NAMALWA (cell line): ENCODE measurements around the gene CLEC3B.

Experiments used
- DNase-seq: peaks from one replicate; pipeline ENCODE4 v3.0.0-alpha.2; 2015; ENCODE audit warnings: low spot score

CLEC3B gene

GRCh38 chr3:45003859-45004258 lies 22.2 kb upstream of the CLEC3B start:
- no peak for DNase-seq

DNA sequence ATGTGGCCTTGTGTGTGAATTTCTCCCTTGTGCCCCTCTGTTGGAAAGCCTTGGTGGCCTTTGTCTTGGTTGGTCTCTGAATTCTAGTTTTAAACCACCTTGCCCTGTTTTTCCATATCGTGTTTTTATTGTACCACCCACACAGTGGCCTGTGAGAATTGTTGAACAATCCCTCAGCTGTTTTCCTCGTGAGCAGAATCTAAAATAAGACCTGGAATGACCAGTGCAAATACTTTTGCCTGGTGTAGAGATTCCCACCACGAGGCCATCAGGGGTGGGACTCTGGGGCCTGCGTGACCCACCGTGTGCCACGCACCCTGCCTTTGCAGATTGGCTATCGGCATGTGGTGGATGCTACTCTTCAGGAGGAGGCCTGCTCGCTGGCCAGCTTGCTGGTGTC lies 19.0 kb upstream of the CLEC3B start:
- no peak for DNase-seq

DNA sequence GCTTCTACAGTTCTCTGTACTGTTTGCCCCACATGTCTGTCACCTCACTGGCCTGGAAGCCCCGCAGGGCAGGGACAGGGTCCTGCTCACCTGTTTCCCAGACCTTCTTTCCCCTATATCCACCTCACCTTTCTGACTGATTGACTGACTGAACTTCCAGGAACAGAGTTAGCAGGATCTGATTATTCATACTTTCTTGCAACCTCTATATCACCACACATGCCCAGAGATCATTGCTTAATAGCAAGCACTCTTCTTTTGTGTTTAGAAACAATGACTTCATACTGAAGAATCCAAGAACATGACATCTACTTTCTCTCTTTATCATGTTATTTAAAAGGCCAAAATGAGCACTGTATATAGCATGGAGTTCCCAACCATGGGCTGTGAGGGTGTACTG lies 18.0 kb upstream of the CLEC3B start:
- DNase-seq: no peak

DNA sequence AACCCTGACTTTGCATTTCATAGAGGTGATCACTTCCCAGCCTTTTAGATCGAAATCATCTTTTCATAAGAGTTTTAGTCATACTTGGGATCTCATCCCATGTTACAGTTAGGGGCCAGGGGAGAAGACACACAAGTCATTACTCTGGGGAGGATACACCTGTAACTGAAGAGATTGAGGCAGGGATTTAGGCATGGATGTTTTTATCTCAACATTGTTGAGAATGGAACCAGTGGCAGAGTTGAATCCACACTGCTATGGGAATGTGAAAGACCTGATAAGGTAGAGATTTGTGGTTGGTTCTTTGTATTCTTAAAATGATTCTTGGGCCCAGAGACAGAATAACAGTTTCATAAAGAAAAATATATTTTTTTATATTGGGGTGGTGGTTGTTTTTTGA lies 16.2 kb upstream of the CLEC3B start:
- DNase-seq: no peak

DNA sequence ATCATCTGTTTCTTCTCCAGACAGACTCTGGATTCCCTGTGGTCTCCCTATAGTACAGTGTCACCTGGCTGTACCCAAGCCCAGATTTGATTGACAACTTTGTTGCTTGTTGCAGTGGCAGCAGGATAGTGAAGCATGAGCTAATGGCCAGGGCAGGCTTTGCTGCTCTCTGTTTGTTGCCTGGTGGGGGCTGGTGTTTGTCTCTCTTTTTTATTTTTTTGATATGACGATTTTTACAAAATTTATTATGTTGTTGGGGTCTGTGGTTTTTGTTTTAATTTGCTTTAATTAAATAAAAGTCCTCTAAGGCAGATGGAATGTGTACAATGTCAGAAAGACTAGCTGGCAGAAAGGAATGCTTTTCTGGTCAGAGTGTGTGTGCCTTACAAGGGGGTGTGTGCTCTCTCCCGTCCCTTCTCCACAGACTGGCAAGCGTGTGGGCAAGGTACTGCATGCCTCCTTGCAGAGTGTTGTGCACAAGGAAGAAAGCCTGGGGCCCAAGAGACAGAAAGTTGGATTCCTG lies 15.2 kb upstream of the CLEC3B start:
- no peak for DNase-seq

- DNase-seq: peak; percentile 16
These were observed 14.2 kb upstream of the CLEC3B start for GRCh38 chr3:45011756-45012508.

DNA sequence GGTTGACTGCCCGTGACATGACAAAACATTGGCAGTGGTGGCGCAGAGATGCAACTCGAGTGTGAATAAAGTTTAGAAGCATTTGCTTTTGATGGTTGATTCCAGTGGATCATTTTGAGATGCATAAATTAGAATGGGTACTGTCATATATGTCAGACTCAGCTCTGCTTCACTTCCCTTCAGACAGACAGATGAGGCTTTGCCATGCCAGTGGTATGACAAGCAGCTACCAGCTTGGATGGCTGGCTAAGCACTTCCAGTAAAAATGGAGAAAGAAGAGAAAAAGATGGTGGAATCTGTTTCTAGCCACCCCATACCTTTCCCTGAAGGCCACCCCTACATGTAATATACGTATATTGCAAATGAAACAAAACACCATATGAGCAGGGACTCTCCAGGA lies 13.5 kb upstream of the CLEC3B start:
- DNase-seq: no peak

- no peak for DNase-seq
These were observed 9.2 kb upstream of the CLEC3B start for GRCh38 chr3:45016916-45017315.

- DNase-seq: no peak
These were observed 8.3 kb upstream of the CLEC3B start for GRCh38 chr3:45017821-45018220.

GRCh38 chr3:45020534-45020933 lies 5.6 kb upstream of the CLEC3B start:
- DNase-seq: no peak

GRCh38 chr3:45021524-45022297 lies 4.4 kb upstream of the CLEC3B start:
- no peak for DNase-seq

DNA sequence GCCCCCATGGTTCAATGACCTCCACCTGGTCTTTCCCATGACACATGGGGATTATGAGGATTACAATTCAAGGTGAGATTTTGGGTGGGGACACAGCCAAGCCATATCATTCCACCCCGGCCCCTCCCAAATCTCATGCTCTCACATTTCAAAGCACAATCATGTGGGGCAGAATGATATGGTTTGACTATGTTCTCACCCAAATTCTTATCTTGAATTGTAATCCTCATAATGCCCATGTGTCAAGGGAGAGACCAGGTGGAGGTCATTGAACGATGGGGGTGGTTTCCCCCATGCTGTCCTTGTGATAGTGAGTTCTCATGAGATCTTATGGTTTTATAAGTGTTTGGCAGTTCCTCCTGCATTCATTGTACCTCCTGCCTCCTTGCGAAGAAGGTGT lies 2.4 kb upstream of the CLEC3B start:
- no peak for DNase-seq

DNA sequence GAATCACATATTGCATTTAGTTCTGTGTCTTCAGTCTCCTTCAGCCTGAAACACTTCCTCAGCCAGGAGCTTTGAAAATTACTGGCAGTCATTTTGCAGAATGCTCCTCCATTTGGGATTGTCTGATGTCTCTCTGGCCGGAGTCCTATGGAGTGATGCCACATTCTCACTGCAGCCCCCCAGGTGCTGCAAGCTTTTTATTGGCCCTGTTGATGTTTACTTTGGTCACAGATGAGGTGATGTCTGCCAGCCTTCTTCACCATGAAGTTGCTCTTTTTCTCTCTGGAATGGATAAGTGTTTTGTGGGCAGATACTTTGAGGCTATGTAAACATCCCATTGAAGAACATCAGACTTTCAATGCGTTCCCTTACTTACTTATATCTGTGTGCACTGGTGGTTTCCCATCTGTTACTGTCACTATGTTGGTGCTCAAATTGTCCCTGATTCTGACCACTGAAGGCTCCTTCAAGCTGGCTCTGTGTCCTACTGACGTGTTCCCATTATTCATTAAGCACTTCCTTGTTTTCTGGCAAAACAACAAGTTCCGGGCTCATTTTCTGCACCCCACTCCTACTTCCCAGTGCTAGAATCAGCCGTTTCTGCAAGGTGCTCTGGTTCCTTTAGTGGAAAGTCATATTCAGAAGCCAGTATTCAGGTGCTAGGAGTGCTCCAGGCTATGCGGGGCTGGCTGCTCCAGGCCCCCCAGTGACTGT lies 1.4 kb upstream of the CLEC3B start:
- DNase-seq: no peak

DNA sequence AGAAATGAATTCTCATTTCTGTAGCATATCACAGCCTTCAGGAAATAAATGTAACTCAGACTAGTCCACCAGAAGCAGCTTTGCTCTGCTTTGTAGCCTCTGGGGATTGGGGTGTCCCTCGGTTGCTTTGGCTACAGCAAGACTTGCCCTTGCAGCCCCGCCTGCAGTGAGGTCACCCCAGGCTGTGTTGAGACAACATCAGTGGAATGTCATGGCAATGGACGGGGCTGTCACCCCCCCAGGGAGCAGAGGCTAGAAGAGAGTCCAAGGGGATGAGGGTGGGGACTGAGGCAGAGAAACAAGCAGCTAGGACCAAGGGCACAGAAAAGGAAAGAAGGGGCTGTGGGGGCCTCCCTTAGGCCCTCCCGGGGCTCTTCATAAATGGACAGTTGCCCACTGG lies 854 bp downstream of the CLEC3B start:
- no peak for DNase-seq

DNA sequence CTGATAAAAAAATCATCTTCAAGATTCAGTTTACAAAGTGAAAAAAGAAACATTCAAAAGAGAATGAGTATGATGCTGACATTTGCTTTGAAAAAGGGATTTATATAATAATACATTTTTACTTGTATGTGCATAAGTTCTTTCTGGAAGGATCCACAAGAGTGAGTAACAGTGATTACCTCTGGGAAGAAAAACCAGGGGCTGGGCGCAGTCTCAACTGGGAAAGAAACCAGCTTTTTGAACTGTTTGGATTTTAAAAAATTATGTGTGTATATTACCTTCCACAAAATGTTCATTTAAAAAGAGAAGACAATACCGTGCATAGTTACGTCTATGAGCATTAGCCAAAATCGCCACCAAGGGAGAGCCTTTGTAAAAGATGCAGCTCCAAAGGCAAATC lies 1.3 kb downstream of the CLEC3B start:
- no peak for DNase-seq

GRCh38 chr3:45029216-45029615 lies 3.1 kb downstream of the CLEC3B start:
- no peak for DNase-seq

- DNase-seq: no peak
These were observed 3.6 kb downstream of the CLEC3B start for GRCh38 chr3:45029661-45030060.

DNA sequence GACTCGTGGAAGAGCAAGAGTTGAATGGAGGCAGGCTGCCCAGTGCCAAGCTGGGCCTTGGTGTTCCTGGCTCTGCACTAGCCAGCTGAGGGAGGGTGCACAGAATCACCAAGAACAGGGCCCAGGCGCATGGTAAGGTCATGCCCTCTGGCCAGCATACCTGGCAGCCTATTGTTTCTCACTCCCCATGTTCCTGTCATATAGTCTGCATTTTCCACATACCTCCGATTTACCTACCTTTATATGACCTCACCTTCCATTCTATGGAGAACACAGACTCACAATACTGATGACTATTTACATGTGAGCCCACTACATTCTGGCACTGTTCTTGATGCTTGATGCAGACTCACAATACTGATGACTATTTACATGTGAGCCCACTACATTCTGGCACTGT lies 5.4 kb downstream of the CLEC3B start:
- DNase-seq: no peak

DNA sequence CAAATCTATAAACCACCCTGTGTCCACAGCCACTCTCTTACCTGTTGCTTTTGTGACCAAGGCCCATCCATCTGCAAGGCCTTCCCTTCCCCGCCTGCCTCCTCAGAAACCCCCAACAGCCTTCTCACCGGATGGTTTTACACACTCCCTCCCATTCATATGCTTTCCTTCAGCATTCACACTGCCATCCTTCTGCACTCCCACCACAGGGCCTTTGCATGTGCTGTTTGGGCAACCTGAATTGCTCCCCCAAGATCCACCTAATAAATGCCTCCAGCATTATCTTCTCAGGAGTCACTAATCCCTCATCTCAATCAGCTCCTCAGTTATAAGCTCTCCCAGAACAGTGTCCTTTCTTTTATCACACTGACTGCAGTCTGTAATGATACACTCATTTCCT lies 6.0 kb downstream of the CLEC3B start:
- DNase-seq: no peak

DNA sequence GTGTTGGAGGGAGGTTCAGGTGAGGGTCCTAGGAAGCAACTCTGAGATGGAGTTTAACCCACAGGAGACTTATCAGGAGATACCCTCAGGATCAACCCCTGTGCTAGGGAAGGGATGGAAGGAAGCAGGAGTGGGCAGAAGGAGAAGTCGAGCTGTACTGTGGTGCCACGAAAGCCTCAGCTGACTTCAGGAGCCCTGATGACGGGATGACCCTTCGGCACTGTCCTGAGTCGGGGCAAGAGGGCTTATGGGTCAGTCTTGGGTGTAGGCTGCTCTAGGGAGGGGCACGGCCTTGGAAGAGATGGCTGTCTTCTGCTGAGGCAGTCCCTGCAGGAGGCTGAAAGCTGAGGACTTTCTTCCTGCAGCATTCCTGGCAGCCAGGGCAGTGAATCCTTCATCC lies 7.7 kb downstream of the CLEC3B start:
- DNase-seq: no peak

GRCh38 chr3:45034612-45035252 lies 8.6 kb downstream of the CLEC3B start:
- no peak for DNase-seq
